ENCODE data around the gene TRPV6.

- no peak for TF ChIP-seq CTCF (conservative IDR thresholded peaks at IDR 0.05; ENCODE audit: low read depth, low read length)
- TF ChIP-seq POLR2A (IDR thresholded peaks at IDR 0.05; ENCODE audit: low read depth, low read length) = no peak
Observed at GRCh38 chr7:142885311-142886230, at the start of gene TRPV6.
